ENCODE results near the gene SRCIN1. TPM values are rescaled to one million over a fixed set of nuclear protein-coding genes. Genes with fewer than 3 reads are reported as not detected.

SRCIN1 gene
- polyA plus RNA-seq, 2 donors: 2.2 to 2.5 TPM

- H3K4me3 ChIP-seq (ENCODE audit: low read depth in 1 of 2, low read length in 2 of 2): no peak overlapping the region
- no peaks in the 10 kb centered on the region for H3K36me3 ChIP-seq (ENCODE audit: control insufficient read depth in 2 of 2, insufficient read depth in 2 of 2, low read length in 1 of 2)
- no peak overlapping the region for H3K27ac ChIP-seq (ENCODE audit: low read depth in 2 of 2, low read length in 1 of 2)
- no peaks in the 10 kb centered on the region for H3K9me3 ChIP-seq (ENCODE audit: control insufficient read depth in 2 of 2, insufficient read depth in 1 of 2, low read depth in 1 of 2, low read length in 1 of 2)
- WGBS, 2 donors: 40 to 57% methylated on average over 8 of the region's 8 CpGs
- no peaks in the 10 kb centered on the region for H3K27me3 ChIP-seq (ENCODE audit: control insufficient read depth in 1 of 2, insufficient read depth in 2 of 2, low read length in 2 of 2)
- peaks cover 4 to 6% of the 10 kb centered on the region in 2 donors for H3K4me1 ChIP-seq (ENCODE audit: control insufficient read depth in 2 of 2, insufficient read depth in 2 of 2, low read length in 1 of 2)
These were observed 55.1 kb downstream of the SRCIN1 start for GRCh38 chr17:38550661-38551060.

- Histone ChIP-seq H3K9me3 (ENCODE audit: control insufficient read depth in 2 of 2, insufficient read depth in 1 of 2, low read depth in 1 of 2, low read length in 1 of 2) (no peaks in the 10 kb centered on the region), H3K4me3 (ENCODE audit: low read depth in 1 of 2, low read length in 2 of 2) (no peak overlapping the region), H3K27ac (ENCODE audit: low read depth in 2 of 2, low read length in 1 of 2) (no peak overlapping the region), H3K36me3 (ENCODE audit: control insufficient read depth in 2 of 2, insufficient read depth in 2 of 2, low read length in 1 of 2) (no peaks in the 10 kb centered on the region), H3K4me1 (ENCODE audit: control insufficient read depth in 2 of 2, insufficient read depth in 2 of 2, low read length in 1 of 2) (peaks cover 1 to 6% of the 10 kb centered on the region in 2 donors), H3K27me3 (ENCODE audit: control insufficient read depth in 1 of 2, insufficient read depth in 2 of 2, low read length in 2 of 2) (no peaks in the 10 kb centered on the region)
- 61 to 78% methylated on average over 4 of the region's 4 CpGs for WGBS, 2 donors
These were observed 56.5 kb downstream of the SRCIN1 start for GRCh38 chr17:38549285-38549684.

GRCh38 chr17:38547444-38547843 lies 58.3 kb downstream of the SRCIN1 start:
- H3K9me3 ChIP-seq (ENCODE audit: control insufficient read depth in 2 of 2, insufficient read depth in 1 of 2, low read depth in 1 of 2, low read length in 1 of 2): no peaks in the 10 kb centered on the region
- 83 to 84% methylated on average over 9 to 12 of the region's 12 CpGs for WGBS, 2 donors
- H3K27ac ChIP-seq (ENCODE audit: low read depth in 2 of 2, low read length in 1 of 2): no peak overlapping the region
- peaks cover 0 to 6% of the 10 kb centered on the region in 2 donors for H3K4me1 ChIP-seq (ENCODE audit: control insufficient read depth in 2 of 2, insufficient read depth in 2 of 2, low read length in 1 of 2)
- H3K4me3 ChIP-seq (ENCODE audit: low read depth in 1 of 2, low read length in 2 of 2): no peak overlapping the region
- no peaks in the 10 kb centered on the region for H3K36me3 ChIP-seq (ENCODE audit: control insufficient read depth in 2 of 2, insufficient read depth in 2 of 2, low read length in 1 of 2)
- H3K27me3 ChIP-seq (ENCODE audit: control insufficient read depth in 1 of 2, insufficient read depth in 2 of 2, low read length in 2 of 2): no peaks in the 10 kb centered on the region

- Histone ChIP-seq H3K9me3 (ENCODE audit: control insufficient read depth in 2 of 2, insufficient read depth in 1 of 2, low read depth in 1 of 2, low read length in 1 of 2) (no peaks in the 10 kb centered on the region), H3K27ac (ENCODE audit: low read depth in 2 of 2, low read length in 1 of 2) (no peak overlapping the region), H3K36me3 (ENCODE audit: control insufficient read depth in 2 of 2, insufficient read depth in 2 of 2, low read length in 1 of 2) (no peaks in the 10 kb centered on the region), H3K27me3 (ENCODE audit: control insufficient read depth in 1 of 2, insufficient read depth in 2 of 2, low read length in 2 of 2) (no peaks in the 10 kb centered on the region), H3K4me3 (ENCODE audit: low read depth in 1 of 2, low read length in 2 of 2) (no peak overlapping the region), H3K4me1 (ENCODE audit: control insufficient read depth in 2 of 2, insufficient read depth in 2 of 2, low read length in 1 of 2) (peaks cover 0 to 6% of the 10 kb centered on the region in 2 donors)
- WGBS, 2 donors: 86 to 89% methylated on average over 11 of the region's 11 CpGs
These were observed 59.4 kb downstream of the SRCIN1 start for GRCh38 chr17:38546396-38546795.

- no peaks in the 10 kb centered on the region for H3K9me3 ChIP-seq (ENCODE audit: control insufficient read depth in 2 of 2, insufficient read depth in 1 of 2, low read depth in 1 of 2, low read length in 1 of 2)
- 80 to 82% methylated on average over 12 of the region's 12 CpGs for WGBS, 2 donors
- H3K4me1 ChIP-seq (ENCODE audit: control insufficient read depth in 2 of 2, insufficient read depth in 2 of 2, low read length in 1 of 2): peaks cover 0 to under 1% of the 10 kb centered on the region in 2 donors
- H3K27me3 ChIP-seq (ENCODE audit: control insufficient read depth in 1 of 2, insufficient read depth in 2 of 2, low read length in 2 of 2): no peaks in the 10 kb centered on the region
- no peaks in the 10 kb centered on the region for H3K36me3 ChIP-seq (ENCODE audit: control insufficient read depth in 2 of 2, insufficient read depth in 2 of 2, low read length in 1 of 2)
- H3K27ac ChIP-seq (ENCODE audit: low read depth in 2 of 2, low read length in 1 of 2): no peak overlapping the region
- H3K4me3 ChIP-seq (ENCODE audit: low read depth in 1 of 2, low read length in 2 of 2): no peak overlapping the region
These were observed 60.1 kb downstream of the SRCIN1 start for GRCh38 chr17:38545531-38546225.

- Histone ChIP-seq H3K27me3 (ENCODE audit: control insufficient read depth in 1 of 2, insufficient read depth in 2 of 2, low read length in 2 of 2) (no peaks in the 10 kb centered on the region), H3K4me1 (ENCODE audit: control insufficient read depth in 2 of 2, insufficient read depth in 2 of 2, low read length in 1 of 2) (no peaks in the 10 kb centered on the region), H3K9me3 (ENCODE audit: control insufficient read depth in 2 of 2, insufficient read depth in 1 of 2, low read depth in 1 of 2, low read length in 1 of 2) (no peaks in the 10 kb centered on the region), H3K36me3 (ENCODE audit: control insufficient read depth in 2 of 2, insufficient read depth in 2 of 2, low read length in 1 of 2) (no peaks in the 10 kb centered on the region), H3K27ac (ENCODE audit: low read depth in 2 of 2, low read length in 1 of 2) (no peak overlapping the region), H3K4me3 (ENCODE audit: low read depth in 1 of 2, low read length in 2 of 2) (no peak overlapping the region)
- whole genome bisulfite sequencing, 2 donors: 90 to 91% methylated on average over 5 to 7 of the region's 7 CpGs
These were observed 60.9 kb downstream of the SRCIN1 start for GRCh38 chr17:38544839-38545209.

- WGBS, 2 donors: 81 to 85% methylated on average over 10 of the region's 10 CpGs
- Histone ChIP-seq H3K27ac (ENCODE audit: low read depth in 2 of 2, low read length in 1 of 2) (no peak overlapping the region), H3K27me3 (ENCODE audit: control insufficient read depth in 1 of 2, insufficient read depth in 2 of 2, low read length in 2 of 2) (no peaks in the 10 kb centered on the region), H3K9me3 (ENCODE audit: control insufficient read depth in 2 of 2, insufficient read depth in 1 of 2, low read depth in 1 of 2, low read length in 1 of 2) (no peaks in the 10 kb centered on the region), H3K36me3 (ENCODE audit: control insufficient read depth in 2 of 2, insufficient read depth in 2 of 2, low read length in 1 of 2) (no peaks in the 10 kb centered on the region), H3K4me3 (ENCODE audit: low read depth in 1 of 2, low read length in 2 of 2) (no peak overlapping the region), H3K4me1 (ENCODE audit: control insufficient read depth in 2 of 2, insufficient read depth in 2 of 2, low read length in 1 of 2) (no peaks in the 10 kb centered on the region)
These were observed 61.4 kb downstream of the SRCIN1 start for GRCh38 chr17:38544175-38544838.

- 74% methylated on average over 17 to 20 of the region's 20 CpGs for WGBS, 2 donors
- no peak overlapping the region for H3K4me3 ChIP-seq (ENCODE audit: low read depth in 1 of 2, low read length in 2 of 2)
- no peaks in the 10 kb centered on the region for H3K36me3 ChIP-seq (ENCODE audit: control insufficient read depth in 2 of 2, insufficient read depth in 2 of 2, low read length in 1 of 2)
- H3K27ac ChIP-seq (ENCODE audit: low read depth in 2 of 2, low read length in 1 of 2): no peak overlapping the region
- H3K9me3 ChIP-seq (ENCODE audit: control insufficient read depth in 2 of 2, insufficient read depth in 1 of 2, low read depth in 1 of 2, low read length in 1 of 2): no peaks in the 10 kb centered on the region
- H3K27me3 ChIP-seq (ENCODE audit: control insufficient read depth in 1 of 2, insufficient read depth in 2 of 2, low read length in 2 of 2): no peaks in the 10 kb centered on the region
- no peaks in the 10 kb centered on the region for H3K4me1 ChIP-seq (ENCODE audit: control insufficient read depth in 2 of 2, insufficient read depth in 2 of 2, low read length in 1 of 2)
These were observed 62.2 kb downstream of the SRCIN1 start for GRCh38 chr17:38543403-38544174.

GRCh38 chr17:38542286-38542685 lies 63.5 kb downstream of the SRCIN1 start:
- WGBS, 2 donors: 79 to 80% methylated on average over 8 of the region's 8 CpGs
- Histone ChIP-seq H3K27me3 (ENCODE audit: control insufficient read depth in 1 of 2, insufficient read depth in 2 of 2, low read length in 2 of 2) (no peaks in the 10 kb centered on the region), H3K36me3 (ENCODE audit: control insufficient read depth in 2 of 2, insufficient read depth in 2 of 2, low read length in 1 of 2) (no peaks in the 10 kb centered on the region), H3K4me3 (ENCODE audit: low read depth in 1 of 2, low read length in 2 of 2) (no peak overlapping the region), H3K4me1 (ENCODE audit: control insufficient read depth in 2 of 2, insufficient read depth in 2 of 2, low read length in 1 of 2) (no peaks in the 10 kb centered on the region), H3K27ac (ENCODE audit: low read depth in 2 of 2, low read length in 1 of 2) (no peak overlapping the region), H3K9me3 (ENCODE audit: control insufficient read depth in 2 of 2, insufficient read depth in 1 of 2, low read depth in 1 of 2, low read length in 1 of 2) (no peaks in the 10 kb centered on the region)
